CD4-positive, alpha-beta T cell (primary cell): ENCODE measurements around the gene GRID1. TPM values are rescaled to one million over a fixed set of nuclear protein-coding genes. Genes with fewer than 3 reads are reported as not detected.

Experiments used
- ATAC-seq: fragments of 200-7000 bp; cut with Tn5 transposase; one replicate; pipeline ENCODE4 v1.10.0; 2022; ENCODE audit warnings: mild to moderate bottlenecking; ENCODE audit not compliant: poor library complexity
- CTCF ChIA-PET: fragments of 350-600 bp; sonication (Branson Sonifier 250); formaldehyde crosslinking; loops from one replicate; lab custom pipeline; 2021; ENCODE audit warnings: antibody characterized with exemption, inconsistent platforms; lab: Charles Lee
- POLR2A ChIA-PET: fragments of 350-600 bp; sonication (Branson Sonifier 250); formaldehyde crosslinking; loops from one replicate; lab custom pipeline; 2021; ENCODE audit warnings: antibody characterized with exemption, inconsistent platforms; lab: Charles Lee
- DNase-seq, 14 experiments: peaks; one replicate each; pipeline ENCODE4 v3.0.0-alpha.2; 2013 to 2020; ENCODE audit warnings: mixed read lengths in 2 of 14
- H3K27ac ChIP-seq, 2 donors: one replicate each; pipeline versions ENCODE4 v1.5.1 to v1.7.0; 2013; ENCODE audit warnings: low read length in 2 of 2, low read depth in 1 of 2, mild to moderate bottlenecking in 1 of 2
- H3K27me3 ChIP-seq, 2 experiments: 1 replicate in 1 of 2; 2 replicates in 1 of 2; pipeline versions ENCODE4 v1.6.1 to v1.7.0; 2013; ENCODE audit warnings: low read length in 2 of 2, control low read depth in 1 of 2, mild to moderate bottlenecking in 1 of 2, moderate library complexity in 1 of 2; ENCODE audit not compliant: insufficient read depth in 2 of 2, control insufficient read depth in 1 of 2
- H3K36me3 ChIP-seq: one replicate; pipeline ENCODE4 v1.6.1; 2013; ENCODE audit warnings: low read length, control low read depth; ENCODE audit not compliant: insufficient read depth
- H3K4me1 ChIP-seq: one replicate; pipeline ENCODE4 v1.6.1; 2013; ENCODE audit warnings: low read length, control low read depth; ENCODE audit not compliant: insufficient read depth
- H3K4me3 ChIP-seq: one replicate; pipeline ENCODE4 v1.5.1; 2013; ENCODE audit warnings: mild to moderate bottlenecking, low read length, moderate library complexity
- H3K9me3 ChIP-seq, 2 experiments: 1 replicate in 1 of 2; 2 replicates in 1 of 2; pipeline versions ENCODE4 v1.6.1 to v1.7.0; 2013; ENCODE audit warnings: low read length in 2 of 2, mild to moderate bottlenecking in 2 of 2, control low read depth in 1 of 2, moderate library complexity in 1 of 2; ENCODE audit not compliant: control insufficient read depth in 1 of 2, insufficient read depth in 1 of 2
- H3K27ac Mint-ChIP-seq: one replicate; pipeline ENCODE4 v1.8.0; 2020; ENCODE audit warnings: mixed read lengths
- H3K27me3 Mint-ChIP-seq: one replicate; pipeline ENCODE4 v1.8.0; 2021; ENCODE audit warnings: mixed read lengths
- H3K36me3 Mint-ChIP-seq: one replicate; pipeline ENCODE4 v1.8.0; 2021; ENCODE audit warnings: low read depth, mixed read lengths
- H3K4me1 Mint-ChIP-seq: one replicate; pipeline ENCODE4 v1.8.0; 2021; ENCODE audit warnings: low read depth, mixed read lengths
- H3K4me3 Mint-ChIP-seq: one replicate; pipeline ENCODE4 v1.8.0; 2020; ENCODE audit warnings: mild to moderate bottlenecking, mixed read lengths
- H3K9me3 Mint-ChIP-seq: one replicate; pipeline ENCODE4 v1.8.0; 2020; ENCODE audit warnings: mixed read lengths
- intact Hi-C, 2 experiments: fragments of 100-400 bp; cut with DNase I in 1 of 2; cut with micrococcal nuclease in 1 of 2; formaldehyde crosslinking; loops; one replicate each; pipeline versions ENCODE4 v1.15.1 to v1.9.0; 2023 to 2025; cut with DNase I, micrococcal nuclease
- total RNA-seq, 174 experiments: library from RNA in 2 of 174; stranded (reverse) in 2 of 174; gene quantifications; one replicate each; pipeline ENCODE4 v1.2.3 and lab custom pipeline; 2021 to 2026
- TF ChIP-seq, protein P1 (sequence below): fragments of 200-600 bp; IDR thresholded peaks from one replicate; pipeline ENCODE4 v1.8.0; 2022; ENCODE audit warnings: antibody characterized with exemption, mild to moderate bottlenecking

Gene GRID1
- total RNA-seq, 2 experiments from 2014 or later: not detected

DNA sequence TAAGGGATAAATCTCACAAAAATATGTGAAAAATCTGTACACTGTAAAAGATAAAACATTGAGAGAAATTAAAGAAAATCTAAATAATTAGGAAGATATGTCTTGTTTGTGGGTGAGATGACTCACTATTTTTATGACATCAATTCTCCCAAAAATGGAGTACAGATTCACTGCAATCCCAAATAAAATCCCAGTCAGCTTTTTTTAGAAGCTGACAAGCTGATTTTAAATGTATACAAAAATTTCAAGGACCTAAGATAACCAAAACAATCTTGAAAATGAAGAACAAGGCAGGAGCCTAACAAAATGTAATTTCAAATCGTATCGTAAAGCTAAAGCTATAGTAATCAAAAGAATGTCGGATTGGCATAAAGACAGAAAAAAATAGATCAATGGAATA lies 458.1 kb downstream of the GRID1 start:
- Histone ChIP-seq H3K4me3 (no peak overlapping the region), H3K36me3 (no peaks in the 10 kb centered on the region), H3K4me1 (no peaks in the 10 kb centered on the region), H3K27ac (no peak overlapping the region), H3K9me3 (no peaks in the 10 kb centered on the region), H3K27me3 (peaks cover 0 to 5% of the 10 kb centered on the region in 2 experiments)
- H3K9me3 Mint-ChIP-seq: no peaks in the 10 kb centered on the region
- H3K36me3 Mint-ChIP-seq: no peaks in the 10 kb centered on the region
- intact Hi-C loops: no loop called here
- POLR2A ChIA-PET: no interaction called here
- no peak overlapping the region for H3K4me3 Mint-ChIP-seq
- H3K4me1 Mint-ChIP-seq: no peaks in the 10 kb centered on the region
- DNase-seq: no peak
- no peak overlapping the region for H3K27ac Mint-ChIP-seq
- TF ChIP-seq, protein P1, sequence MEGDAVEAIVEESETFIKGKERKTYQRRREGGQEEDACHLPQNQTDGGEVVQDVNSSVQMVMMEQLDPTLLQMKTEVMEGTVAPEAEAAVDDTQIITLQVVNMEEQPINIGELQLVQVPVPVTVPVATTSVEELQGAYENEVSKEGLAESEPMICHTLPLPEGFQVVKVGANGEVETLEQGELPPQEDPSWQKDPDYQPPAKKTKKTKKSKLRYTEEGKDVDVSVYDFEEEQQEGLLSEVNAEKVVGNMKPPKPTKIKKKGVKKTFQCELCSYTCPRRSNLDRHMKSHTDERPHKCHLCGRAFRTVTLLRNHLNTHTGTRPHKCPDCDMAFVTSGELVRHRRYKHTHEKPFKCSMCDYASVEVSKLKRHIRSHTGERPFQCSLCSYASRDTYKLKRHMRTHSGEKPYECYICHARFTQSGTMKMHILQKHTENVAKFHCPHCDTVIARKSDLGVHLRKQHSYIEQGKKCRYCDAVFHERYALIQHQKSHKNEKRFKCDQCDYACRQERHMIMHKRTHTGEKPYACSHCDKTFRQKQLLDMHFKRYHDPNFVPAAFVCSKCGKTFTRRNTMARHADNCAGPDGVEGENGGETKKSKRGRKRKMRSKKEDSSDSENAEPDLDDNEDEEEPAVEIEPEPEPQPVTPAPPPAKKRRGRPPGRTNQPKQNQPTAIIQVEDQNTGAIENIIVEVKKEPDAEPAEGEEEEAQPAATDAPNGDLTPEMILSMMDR: no peak
- CTCF ChIA-PET: no interaction called here
- H3K27me3 Mint-ChIP-seq: peaks cover 9% of the 10 kb centered on the region
- no peak for ATAC-seq

DNA sequence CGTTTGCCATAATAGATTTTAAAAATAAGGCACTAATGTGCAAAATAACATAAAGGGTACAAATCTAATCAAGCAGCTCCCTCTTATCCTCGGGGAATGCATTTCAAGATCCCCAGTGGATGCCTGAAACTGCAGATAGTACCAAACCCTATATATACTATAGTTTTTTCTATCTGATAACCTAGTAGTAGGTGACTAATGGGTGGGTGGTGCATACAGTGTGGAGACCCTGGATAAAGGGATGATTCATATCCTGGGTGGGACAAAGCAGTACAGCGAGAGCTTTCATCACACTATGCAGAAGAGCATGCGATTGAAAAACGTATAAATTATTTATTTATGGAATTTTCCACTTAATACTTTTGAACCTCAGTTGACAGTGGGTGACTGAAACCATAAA lies 464.5 kb downstream of the GRID1 start:
- peaks cover 0 to 5% of the 10 kb centered on the region in 2 experiments for H3K27me3 ChIP-seq
- no peak overlapping the region for H3K27ac ChIP-seq
- intact Hi-C loops: no loop called here
- Mint-ChIP-seq H3K9me3 (no peaks in the 10 kb centered on the region), H3K4me1 (no peaks in the 10 kb centered on the region), H3K27ac (no peak overlapping the region), H3K36me3 (no peaks in the 10 kb centered on the region), H3K27me3 (peaks cover 14% of the 10 kb centered on the region), H3K4me3 (no peak overlapping the region)
- no peak overlapping the region for H3K4me3 ChIP-seq
- no peaks in the 10 kb centered on the region for H3K4me1 ChIP-seq
- no peaks in the 10 kb centered on the region for H3K36me3 ChIP-seq
- ATAC-seq (no peak), DNase-seq (no peak)
- TF ChIP-seq, protein P1: no peak
- ChIA-PET POLR2A (no interaction called here), CTCF (no interaction called here)
- no peaks in the 10 kb centered on the region for H3K9me3 ChIP-seq

DNA sequence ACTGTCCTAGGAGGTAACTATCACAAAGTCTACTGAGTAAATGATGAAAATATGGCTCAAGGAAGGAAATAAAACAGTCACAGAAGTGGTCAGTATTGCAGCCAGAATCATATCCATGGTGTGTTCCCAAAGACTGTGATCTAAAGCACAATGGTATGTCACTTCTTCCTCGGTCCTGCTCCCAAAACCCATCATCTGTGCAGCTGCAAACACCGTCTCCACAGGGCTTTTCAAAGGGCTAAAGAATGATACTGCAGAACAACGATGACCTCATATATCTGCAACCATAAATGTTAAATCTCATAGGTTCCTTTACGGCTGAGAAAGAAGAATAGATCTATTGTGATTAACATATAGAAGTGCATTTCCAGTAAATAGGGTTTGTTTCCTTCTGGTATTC lies 465.0 kb downstream of the GRID1 start:
- intact Hi-C loops: no loop called here
- Mint-ChIP-seq H3K27me3 (peaks cover 13% of the 10 kb centered on the region), H3K4me1 (no peaks in the 10 kb centered on the region), H3K4me3 (no peak overlapping the region), H3K27ac (no peak overlapping the region), H3K9me3 (no peaks in the 10 kb centered on the region), H3K36me3 (no peaks in the 10 kb centered on the region)
- ChIA-PET POLR2A (no interaction called here), CTCF (no interaction called here)
- H3K27me3 ChIP-seq: peaks cover 0 to 5% of the 10 kb centered on the region in 2 experiments
- no peaks in the 10 kb centered on the region for H3K9me3 ChIP-seq
- DNase-seq: no peak
- H3K4me3 ChIP-seq: no peak overlapping the region
- no peak for ATAC-seq
- no peak overlapping the region for H3K27ac ChIP-seq
- no peaks in the 10 kb centered on the region for H3K4me1 ChIP-seq
- TF ChIP-seq, protein P1: no peak
- H3K36me3 ChIP-seq: no peaks in the 10 kb centered on the region
